ENCODE results near the gene CHSY1. TPM values are rescaled to one million over a fixed set of nuclear protein-coding genes. Genes with fewer than 3 reads are reported as not detected.

CHSY1 gene
- total and polyA plus RNA-seq, 2 experiments from 2014 or later = 5.2 to 31.3 TPM

DNA sequence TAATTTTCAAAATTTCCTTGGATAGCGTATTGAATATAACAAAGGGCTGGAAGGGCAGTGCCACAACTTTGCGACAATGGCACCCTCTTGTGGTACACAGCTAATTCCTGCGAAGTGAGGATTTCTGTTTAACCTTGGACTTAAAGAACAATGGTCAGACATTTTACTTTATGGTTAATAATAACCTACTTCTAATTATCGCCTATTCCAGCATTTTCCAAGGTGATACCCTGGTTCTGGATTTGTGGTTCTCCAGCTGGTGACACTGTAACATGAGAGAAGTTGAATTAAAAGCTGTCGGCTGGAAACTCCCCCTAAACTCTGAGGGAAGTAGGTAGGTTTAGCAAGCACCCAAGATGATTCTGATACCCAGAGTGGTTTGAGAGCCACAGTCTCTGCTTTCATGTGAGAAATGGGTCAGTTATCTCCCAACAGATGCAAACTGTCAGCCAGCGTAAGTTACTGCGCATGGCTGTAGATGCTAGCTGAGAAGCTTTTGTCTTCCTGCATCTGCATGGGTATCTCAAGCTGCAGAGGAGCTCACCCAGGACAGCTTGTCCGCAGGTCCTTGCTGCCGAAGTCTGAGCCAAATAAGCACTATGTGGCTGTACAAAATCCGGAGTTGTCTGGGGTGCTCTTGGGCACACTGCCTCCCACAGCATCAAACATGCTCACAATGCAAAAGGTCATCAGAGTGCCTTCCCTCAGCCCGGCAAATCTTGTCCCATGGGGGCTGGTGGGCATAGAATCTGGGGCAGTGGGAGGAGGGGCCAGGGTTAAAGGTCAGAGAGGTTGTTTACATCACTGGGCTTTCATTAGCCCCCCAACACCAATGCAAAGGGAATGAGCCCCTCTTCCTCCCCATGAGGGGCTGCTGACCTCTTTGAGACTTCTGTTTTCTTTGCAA is 6.6 kb upstream of the CHSY1 start:
- TF ChIP-seq EZH2phosphoT487 (IDR thresholded peaks at IDR 0.05; ENCODE audit: insufficient read depth, low read depth) (no peak), EZH2 (IDR thresholded peaks at IDR 0.05; ENCODE audit: insufficient read depth, poor library complexity, severe bottlenecking) (no peak)
- peak overlapping the region; percentile 49 for H2AFZ ChIP-seq
- 20 to 26% methylated on average over 11 of the region's 11 CpGs for whole genome bisulfite sequencing, 2 experiments (ENCODE audit: low coverage in 1 of 2, low lambda C conversion rate in 2 of 2, missing lambda C conversion rate in 2 of 2)

DNA sequence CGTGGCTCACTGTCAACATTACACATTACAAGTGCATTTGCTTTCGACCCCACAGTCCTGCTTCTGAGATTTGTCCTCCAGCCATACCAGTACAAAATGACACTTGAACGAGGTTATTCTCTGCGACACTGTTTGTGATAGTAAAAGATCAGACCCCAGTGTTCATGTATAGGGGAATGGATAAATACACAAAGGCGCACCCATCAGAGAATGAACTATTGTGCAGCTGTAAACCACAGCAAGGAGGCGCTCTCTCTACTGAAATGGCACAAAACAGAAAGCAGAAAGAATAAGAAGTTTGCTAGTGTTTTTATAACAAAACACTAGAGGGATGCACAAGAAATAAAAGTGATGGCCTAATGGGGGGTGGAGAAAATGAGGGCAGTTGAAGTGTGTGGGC is 4.9 kb upstream of the CHSY1 start:
- Histone ChIP-seq H3K27ac (no peak overlapping the region), H3K79me2 (ENCODE audit: insufficient read depth) (0 out of 2 replicates have a peak, but pooled peaks cover 5% of the 10 kb centered on the region), H3K9ac (no peak overlapping the region), H3K4me3 (no peak overlapping the region), H3K36me3 (ENCODE audit: low read depth) (no peaks in the 10 kb centered on the region), H3F3A (ENCODE audit: insufficient read depth) (peaks cover 9% of the 10 kb centered on the region), H3K9me3 (ENCODE audit: low read depth) (no peaks in the 10 kb centered on the region), H3K4me2 (ENCODE audit: unreplicated experiment) (no peak overlapping the region), H3K9me2 (ENCODE audit: insufficient read depth) (no peaks in the 10 kb centered on the region), H3K4me1 (ENCODE audit: insufficient read depth) (peaks cover 12% of the 10 kb centered on the region; the same call in 1 of the 2 replicates), H4K20me1 (ENCODE audit: insufficient read depth) (no peaks in the 10 kb centered on the region), H3K27me3 (replicated peaks; ENCODE audit: insufficient read depth) (no peaks in the 10 kb centered on the region), H2AFZ (no peak overlapping the region)
- no peak for TF ChIP-seq EZH2phosphoT487 (IDR thresholded peaks at IDR 0.05; ENCODE audit: insufficient read depth, low read depth)
- TF ChIP-seq EZH2 (IDR thresholded peaks at IDR 0.05; ENCODE audit: insufficient read depth, poor library complexity, severe bottlenecking) = no peak
- WGBS, 2 experiments (ENCODE audit: low coverage in 1 of 2, low lambda C conversion rate in 2 of 2, missing lambda C conversion rate in 2 of 2) = 86 to 89% methylated on average over 6 of the region's 6 CpGs
- in situ Hi-C loops (cut with MboI) = loop anchor here (5.0 to 25.0 kb wide), 3 partner anchors 172 to 344 kb away; partner anchors contain the start of gene LRRK1
- peak; percentile 59 for DNase-seq

More for the DNA sequence above, 6.6 kb upstream of the CHSY1 start:
- no peak overlapping the region for H3K9ac ChIP-seq
- H3K9me3 ChIP-seq (ENCODE audit: low read depth) = no peaks in the 10 kb centered on the region
- 0 out of 2 replicates have a peak, but pooled peaks cover under 1% of the 10 kb centered on the region for H3K79me2 ChIP-seq (ENCODE audit: insufficient read depth)
- no peaks in the 10 kb centered on the region for H3K36me3 ChIP-seq (ENCODE audit: low read depth)
- H4K20me1 ChIP-seq (ENCODE audit: insufficient read depth) = no peaks in the 10 kb centered on the region
- no peaks in the 10 kb centered on the region for H3K9me2 ChIP-seq (ENCODE audit: insufficient read depth)
- H3K4me1 ChIP-seq (ENCODE audit: insufficient read depth) = peaks cover 6% of the 10 kb centered on the region; the same call in 1 of the 2 replicates
- H3K27ac ChIP-seq = no peak overlapping the region
- H3F3A ChIP-seq (ENCODE audit: insufficient read depth) = no peaks in the 10 kb centered on the region
- in situ Hi-C loops (cut with MboI) = loop anchor here (5.0 to 25.0 kb wide), 3 partner anchors 174 to 346 kb away; partner anchors contain the start of gene LRRK1
- H3K4me2 ChIP-seq (ENCODE audit: unreplicated experiment) = no peak overlapping the region
- no peaks in the 10 kb centered on the region for H3K27me3 ChIP-seq (replicated peaks; ENCODE audit: insufficient read depth)
- no peak overlapping the region for H3K4me3 ChIP-seq
- DNase-seq = peak; percentile 86

DNA sequence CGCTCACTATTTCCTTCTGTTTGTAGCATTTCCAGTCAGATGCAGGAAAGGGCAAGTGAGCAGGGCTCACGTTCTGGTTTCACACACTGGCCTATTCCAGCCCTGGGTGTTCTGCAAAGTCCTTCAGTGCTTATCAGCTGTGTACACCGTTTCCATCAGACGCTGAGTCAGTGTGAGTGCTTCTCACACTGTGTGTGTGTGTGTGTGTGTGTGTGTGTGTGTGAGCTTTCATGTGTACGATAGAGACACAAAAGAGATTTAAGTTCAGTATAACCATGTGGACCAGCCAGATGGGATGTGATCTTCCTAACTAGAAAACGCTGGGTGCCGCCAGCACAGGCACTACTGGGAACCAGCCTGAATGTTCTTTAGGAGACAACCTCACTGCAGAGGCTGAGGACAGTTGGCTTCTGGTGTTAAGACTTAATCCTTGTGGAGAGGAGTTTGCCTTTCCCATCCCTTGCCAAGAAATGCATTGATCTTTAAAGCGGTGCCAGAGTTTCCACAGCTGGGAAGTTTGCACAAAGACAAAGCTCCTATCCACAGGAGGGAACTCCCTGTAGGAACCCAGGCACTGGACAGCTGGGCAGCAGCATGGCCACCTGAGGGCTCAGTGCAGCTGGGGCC is 3.9 kb upstream of the CHSY1 start:
- peak; percentile 28 for DNase-seq
- Histone ChIP-seq H3F3A (ENCODE audit: insufficient read depth) (peaks cover 9% of the 10 kb centered on the region), H3K79me2 (ENCODE audit: insufficient read depth) (peaks cover 8% of the 10 kb centered on the region), H3K27ac (no peak overlapping the region), H3K4me1 (ENCODE audit: insufficient read depth) (peaks cover 12% of the 10 kb centered on the region; the same call in 1 of the 2 replicates), H3K4me2 (ENCODE audit: unreplicated experiment) (no peak overlapping the region), H3K36me3 (ENCODE audit: low read depth) (no peaks in the 10 kb centered on the region), H3K9ac (no peak overlapping the region), H3K9me3 (ENCODE audit: low read depth) (no peaks in the 10 kb centered on the region), H4K20me1 (ENCODE audit: insufficient read depth) (no peaks in the 10 kb centered on the region), H3K9me2 (ENCODE audit: insufficient read depth) (no peaks in the 10 kb centered on the region), H3K27me3 (replicated peaks; ENCODE audit: insufficient read depth) (no peaks in the 10 kb centered on the region), H3K4me3 (no peak overlapping the region), H2AFZ (no peak overlapping the region)
- WGBS, 2 experiments (ENCODE audit: low coverage in 1 of 2, low lambda C conversion rate in 2 of 2, missing lambda C conversion rate in 2 of 2) = 78 to 82% methylated on average over 8 of the region's 8 CpGs
- in situ Hi-C loops (cut with MboI) = loop anchor here (5.0 to 25.0 kb wide), 3 partner anchors 171 to 343 kb away; partner anchors contain the start of gene LRRK1
- no peak for TF ChIP-seq EZH2 (IDR thresholded peaks at IDR 0.05; ENCODE audit: insufficient read depth, poor library complexity, severe bottlenecking)
- TF ChIP-seq EZH2phosphoT487 (IDR thresholded peaks at IDR 0.05; ENCODE audit: insufficient read depth, low read depth) = no peak

DNA sequence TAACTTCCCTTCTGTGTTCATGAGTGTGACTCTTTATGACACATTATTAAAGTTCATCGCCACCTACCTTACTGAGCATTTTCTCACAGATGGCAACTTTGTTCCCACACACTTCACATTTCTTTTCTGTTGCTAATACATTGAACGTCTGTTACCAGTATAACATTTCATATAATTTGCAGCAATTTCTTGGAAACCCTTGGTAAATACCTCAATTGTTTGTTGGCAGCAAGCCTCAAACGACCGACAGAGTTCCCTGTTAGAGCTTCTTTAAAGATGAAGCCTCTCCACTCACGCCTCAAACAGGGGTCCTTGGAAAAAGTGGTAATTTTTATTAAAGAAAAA is 3.2 kb upstream of the CHSY1 start:
- TF ChIP-seq EZH2 (IDR thresholded peaks at IDR 0.05; ENCODE audit: insufficient read depth, poor library complexity, severe bottlenecking) = no peak
- no peak for TF ChIP-seq EZH2phosphoT487 (IDR thresholded peaks at IDR 0.05; ENCODE audit: insufficient read depth, low read depth)
- Histone ChIP-seq H3K27me3 (replicated peaks; ENCODE audit: insufficient read depth) (no peaks in the 10 kb centered on the region), H3K9me2 (ENCODE audit: insufficient read depth) (no peaks in the 10 kb centered on the region), H3K4me3 (no peak overlapping the region), H3K9ac (no peak overlapping the region), H2AFZ (no peak overlapping the region), H3K36me3 (ENCODE audit: low read depth) (no peaks in the 10 kb centered on the region), H3K4me2 (ENCODE audit: unreplicated experiment) (no peak overlapping the region), H3K27ac (no peak overlapping the region), H3K79me2 (ENCODE audit: insufficient read depth) (peaks cover 15% of the 10 kb centered on the region), H4K20me1 (ENCODE audit: insufficient read depth) (no peaks in the 10 kb centered on the region), H3K9me3 (ENCODE audit: low read depth) (no peaks in the 10 kb centered on the region), H3F3A (ENCODE audit: insufficient read depth) (peaks cover 16% of the 10 kb centered on the region), H3K4me1 (ENCODE audit: insufficient read depth) (peaks cover 13% of the 10 kb centered on the region; the same call in 1 of the 2 replicates)
- in situ Hi-C loops (cut with MboI) = loop anchor here (5.0 to 25.0 kb wide), 3 partner anchors 170 to 343 kb away; partner anchors contain the start of gene LRRK1
- DNase-seq = peak; percentile 51
- WGBS, 2 experiments (ENCODE audit: low coverage in 1 of 2, low lambda C conversion rate in 2 of 2, missing lambda C conversion rate in 2 of 2) = 67 to 70% methylated on average over 5 of the region's 5 CpGs

All from GM23248 (cell line).